Stimulated activated naive CD4-positive, alpha-beta T cell treated with Interleukin-2 at 50 U/mL for 16 hours (primary cell): ENCODE data around the gene HCRTR2.
"Not testable (repeated sequence)": the region's sequence is repeated elsewhere in the genome, so short reads cannot be mapped to it uniquely, and the experiment has no call there.

Source experiments
- DNase-seq: peaks from one replicate; lab custom pipeline; 2025; lab: John Stamatoyannopoulos, UW

HCRTR2 gene

GRCh38 chr6:55174211-55175026 is at the start of gene HCRTR2:
Gene HCRTR2 (plus strand): TSS chr6:55174515. CDS start chr6:55174588, 73 bp downstream.
- no peak for DNase-seq

- no peak for DNase-seq
These were observed 43.5 kb upstream of the HCRTR2 start for GRCh38 chr6:55130806-55131324.

GRCh38 chr6:55131616-55132015 is 42.7 kb upstream of the HCRTR2 start:
- no peak for DNase-seq

- DNase-seq: no peak
These were observed 37.4 kb upstream of the HCRTR2 start for GRCh38 chr6:55136916-55137315.

GRCh38 chr6:55137929-55138693 is 36.2 kb upstream of the HCRTR2 start:
- no peak for DNase-seq

GRCh38 chr6:55141611-55142010 is 32.7 kb upstream of the HCRTR2 start:
- DNase-seq: no peak

GRCh38 chr6:55142610-55143009 is 31.7 kb upstream of the HCRTR2 start:
- DNase-seq: no peak

- DNase-seq: no peak
These were observed 21.0 kb upstream of the HCRTR2 start for GRCh38 chr6:55153284-55153683.

- not testable (repeated sequence) for DNase-seq
These were observed 15.5 kb upstream of the HCRTR2 start for GRCh38 chr6:55158784-55159183.

GRCh38 chr6:55167860-55168259 is 6.5 kb upstream of the HCRTR2 start:
- no peak for DNase-seq

GRCh38 chr6:55175078-55176049 is 1.0 kb downstream of the HCRTR2 start:
- no peak for DNase-seq

- no peak for DNase-seq
These were observed 2.6 kb downstream of the HCRTR2 start for GRCh38 chr6:55176958-55177357.

- DNase-seq: no peak
These were observed 5.9 kb downstream of the HCRTR2 start for GRCh38 chr6:55180258-55180657.

GRCh38 chr6:55182016-55182650 is 7.8 kb downstream of the HCRTR2 start:
- no peak for DNase-seq

GRCh38 chr6:55184782-55185530 is 10.6 kb downstream of the HCRTR2 start:
- no peak for DNase-seq

GRCh38 chr6:55198715-55199114 is 24.4 kb downstream of the HCRTR2 start:
- DNase-seq: no peak

- no peak for DNase-seq
These were observed 24.9 kb downstream of the HCRTR2 start for GRCh38 chr6:55199239-55199638.

GRCh38 chr6:55208478-55209458 is 34.5 kb downstream of the HCRTR2 start:
- no peak for DNase-seq

GRCh38 chr6:55210952-55211351 is 36.6 kb downstream of the HCRTR2 start:
- no peak for DNase-seq
